Measurements from ENCODE around the gene MEMO1.

DNA sequence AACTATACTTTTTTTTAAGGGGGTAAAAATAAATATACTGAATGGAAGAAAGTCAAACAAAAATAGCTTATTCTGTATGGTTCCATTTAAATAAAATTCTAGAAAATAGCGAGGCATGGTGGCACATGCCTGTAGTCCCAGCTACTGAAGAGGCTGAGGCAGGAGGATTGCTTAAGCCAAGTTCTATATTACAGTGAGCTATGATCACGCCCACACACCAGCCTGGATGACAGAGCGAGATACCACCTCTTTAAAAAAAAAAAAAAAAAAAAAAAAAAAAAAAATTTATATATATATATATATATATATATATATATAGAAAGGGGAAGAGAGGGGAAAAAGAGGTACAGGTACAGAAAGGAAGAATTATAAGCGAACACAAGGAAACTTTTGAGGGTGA, 77.7 kb downstream of the MEMO1 start:
- TF ChIP-seq POLR2A (IDR thresholded peaks at IDR 0.05; ENCODE audit: extremely low read depth, insufficient read length), result no peak
- TF ChIP-seq, protein P1, sequence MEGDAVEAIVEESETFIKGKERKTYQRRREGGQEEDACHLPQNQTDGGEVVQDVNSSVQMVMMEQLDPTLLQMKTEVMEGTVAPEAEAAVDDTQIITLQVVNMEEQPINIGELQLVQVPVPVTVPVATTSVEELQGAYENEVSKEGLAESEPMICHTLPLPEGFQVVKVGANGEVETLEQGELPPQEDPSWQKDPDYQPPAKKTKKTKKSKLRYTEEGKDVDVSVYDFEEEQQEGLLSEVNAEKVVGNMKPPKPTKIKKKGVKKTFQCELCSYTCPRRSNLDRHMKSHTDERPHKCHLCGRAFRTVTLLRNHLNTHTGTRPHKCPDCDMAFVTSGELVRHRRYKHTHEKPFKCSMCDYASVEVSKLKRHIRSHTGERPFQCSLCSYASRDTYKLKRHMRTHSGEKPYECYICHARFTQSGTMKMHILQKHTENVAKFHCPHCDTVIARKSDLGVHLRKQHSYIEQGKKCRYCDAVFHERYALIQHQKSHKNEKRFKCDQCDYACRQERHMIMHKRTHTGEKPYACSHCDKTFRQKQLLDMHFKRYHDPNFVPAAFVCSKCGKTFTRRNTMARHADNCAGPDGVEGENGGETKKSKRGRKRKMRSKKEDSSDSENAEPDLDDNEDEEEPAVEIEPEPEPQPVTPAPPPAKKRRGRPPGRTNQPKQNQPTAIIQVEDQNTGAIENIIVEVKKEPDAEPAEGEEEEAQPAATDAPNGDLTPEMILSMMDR (IDR thresholded peaks at IDR 0.05; ENCODE audit: low read depth, low read length), result no peak
- TF ChIP-seq, protein P2, sequence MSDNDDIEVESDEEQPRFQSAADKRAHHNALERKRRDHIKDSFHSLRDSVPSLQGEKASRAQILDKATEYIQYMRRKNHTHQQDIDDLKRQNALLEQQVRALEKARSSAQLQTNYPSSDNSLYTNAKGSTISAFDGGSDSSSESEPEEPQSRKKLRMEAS (IDR thresholded peaks at IDR 0.05; ENCODE audit: low read depth, low read length), result no peak
- no peak for TF ChIP-seq MYC (IDR thresholded peaks at IDR 0.05; ENCODE audit: low read depth, low read length)

All from NB4 (cell line).